A549 (cell line): ENCODE data around the gene LGR4. TPM values are rescaled to one million over a fixed set of nuclear protein-coding genes. Genes with fewer than 3 reads are reported as not detected.

ENCODE experiments used
- ATAC-seq, 2 experiments: fragments of 200-7000 bp in 1 of 2; fragments of >200 bp in 1 of 2; cut with Nextera tagmentation in 1 of 2; cut with Tn5 transposase in 1 of 2; 3 replicates each; pipeline versions ENCODE4 v1.8.0 to v1.9.1; 2018 to 2020; ENCODE audit warnings: mild to moderate bottlenecking in 1 of 2, moderate library complexity in 1 of 2
- CTCF ChIA-PET: fragments of 300-600 bp; sonication (Branson Sonifier 250); formaldehyde crosslinking; extraction: SDS; loops from one replicate; lab custom pipeline; 2021; ENCODE audit warnings: antibody characterized with exemption, inconsistent platforms; lab: Yijun Ruan, JAX
- POLR2A ChIA-PET: fragments of 350-600 bp; formaldehyde crosslinking; extraction: SDS; loops from one replicate; lab custom pipeline; 2021; ENCODE audit warnings: antibody characterized with exemption, inconsistent platforms; lab: Yijun Ruan, JAX
- DNase-seq, 2 experiments: peaks; one replicate each; pipeline versions ENCODE4 v3.0.0 to v3.0.0-alpha.2; 2011 to 2016; ENCODE audit warnings: low read depth in 1 of 2, low spot score in 1 of 2
- FAIRE-seq: peaks from 2 replicates; lab custom pipeline; 2011; peaks lifted over from hg19 to GRCh38; lab: Jason Lieb, UNC
- H3K27ac ChIP-seq, 2 experiments: fragments of >200 bp; sonication (Bioruptor Twin); formaldehyde crosslinking; 3 replicates each; pipeline ENCODE4 v1.5.1; 2016 to 2017
- H3K4me1 ChIP-seq: fragments of >200 bp; sonication (Bioruptor Twin); formaldehyde crosslinking; 3 replicates; pipeline ENCODE4 v1.6.1; 2016
- H3K4me2 ChIP-seq: fragments of >200 bp; sonication (Bioruptor Twin); formaldehyde crosslinking; 3 replicates; pipeline ENCODE4 v1.6.1; 2016
- H3K4me3 ChIP-seq: fragments of >200 bp; sonication (Bioruptor Twin); formaldehyde crosslinking; 3 replicates; pipeline ENCODE4 v1.5.1; 2016
- H3K9me3 ChIP-seq: fragments of >200 bp; sonication (Bioruptor Twin); formaldehyde crosslinking; 3 replicates; pipeline ENCODE4 v1.6.1; 2016
- CBX8 ChIP-seq: fragments of 200-600 bp; sonication (generic); IDR thresholded peaks from 2 replicates; pipeline ENCODE4 v1.6.1; 2016
- CEBPB ChIP-seq, 2 experiments: fragments of >200 bp in 1 of 2; sonication (Bioruptor Twin) in 1 of 2; formaldehyde crosslinking in 1 of 2; IDR thresholded peaks; 2 replicates each; pipeline ENCODE4 v1.6.1; 2012 to 2016
- CHD4 ChIP-seq: fragments of 200-600 bp; sonication (generic); IDR thresholded peaks from 2 replicates; pipeline ENCODE4 v1.6.1; 2016; ENCODE audit warnings: antibody characterized with exemption, mild to moderate bottlenecking, borderline replicate concordance
- ESRRA ChIP-seq: fragments of 150-350 bp; IDR thresholded peaks from 2 replicates; pipeline ENCODE4 v1.6.1; 2014; ENCODE audit warnings: mild to moderate bottlenecking, low read length, borderline replicate concordance
- FOXS1 ChIP-seq: fragments of 250-450 bp; sonication (Bioruptor Pico); IDR thresholded peaks from 2 replicates; pipeline ENCODE4 v1.5.0; 2020; ENCODE audit warnings: mild to moderate bottlenecking, moderate library complexity
- GATA3 ChIP-seq: IDR thresholded peaks from 2 replicates; pipeline ENCODE4 v1.6.1; 2012; ENCODE audit warnings: borderline replicate concordance
- HDAC2 ChIP-seq: fragments of 200-600 bp; sonication (generic); IDR thresholded peaks from 2 replicates; pipeline ENCODE4 v1.6.1; 2016
- HOXA7 ChIP-seq: fragments of 250-450 bp; sonication (Bioruptor Pico); IDR thresholded peaks from 2 replicates; pipeline ENCODE4 v1.5.0; 2020; ENCODE audit warnings: mild to moderate bottlenecking, moderate library complexity
- HOXB13 ChIP-seq: fragments of 250-450 bp; sonication (Bioruptor Pico); IDR thresholded peaks from 2 replicates; pipeline ENCODE4 v1.5.0; 2020; ENCODE audit warnings: low read depth, mild to moderate bottlenecking, moderate library complexity
- JUNB ChIP-seq: fragments of >200 bp; sonication (Bioruptor Twin); formaldehyde crosslinking; IDR thresholded peaks from 2 replicates; pipeline ENCODE4 v1.6.1; 2016
- MYC ChIP-seq: IDR thresholded peaks from 2 replicates; pipeline ENCODE4 v1.6.1; 2012; ENCODE audit warnings: mild to moderate bottlenecking, inconsistent platforms, low read length, improper control_type of control experiment, borderline replicate concordance
- NFE2L2 ChIP-seq: fragments of 150-350 bp; conservative IDR thresholded peaks from 2 replicates; pipeline ENCODE4 v1.6.1; 2014; ENCODE audit warnings: low read length
- NPAS2 ChIP-seq: fragments of 250-450 bp; sonication (Bioruptor Pico); IDR thresholded peaks from 2 replicates; pipeline ENCODE4 v1.8.0; 2022; ENCODE audit warnings: mild to moderate bottlenecking, moderate library complexity, borderline replicate concordance
- NR3C1 ChIP-seq: fragments of >200 bp; sonication (Bioruptor Twin); formaldehyde crosslinking; IDR thresholded peaks from 3 replicates; pipeline ENCODE4 v1.6.1; 2017
- POLR2A ChIP-seq: IDR thresholded peaks from 2 replicates; pipeline ENCODE4 v1.6.1; 2012; ENCODE audit warnings: mild to moderate bottlenecking, low read length
- POLR2AphosphoS2 ChIP-seq: conservative IDR thresholded peaks from 2 replicates; pipeline ENCODE4 v1.6.1; 2012; ENCODE audit warnings: low read length, improper control_type of control experiment, inconsistent platforms
- RAD21 ChIP-seq, 2 experiments: fragments of >200 bp in 1 of 2; sonication (Bioruptor Twin) in 1 of 2; formaldehyde crosslinking in 1 of 2; IDR thresholded peaks in 1 of 2; conservative IDR thresholded peaks in 1 of 2; 2 replicates in 1 of 2; 3 replicates in 1 of 2; pipeline ENCODE4 v1.6.1; 2012 to 2018; ENCODE audit warnings: inconsistent platforms in 1 of 2
- RARB ChIP-seq: fragments of 250-450 bp; sonication (Bioruptor Pico); IDR thresholded peaks from 2 replicates; pipeline ENCODE4 v1.8.0; 2021; ENCODE audit warnings: mild to moderate bottlenecking, moderate library complexity
- RFX5 ChIP-seq: fragments of 450-650 bp; IDR thresholded peaks from 2 replicates; pipeline ENCODE4 v1.7.1; 2014; ENCODE audit warnings: antibody characterized with exemption, mild to moderate bottlenecking, moderate library complexity
- TP53 ChIP-seq: fragments of 250-450 bp; sonication (Bioruptor Pico); IDR thresholded peaks from 2 replicates; pipeline ENCODE4 v1.5.0; 2021; ENCODE audit warnings: mild to moderate bottlenecking, moderate library complexity
- ZC3H11A ChIP-seq: fragments of 450-650 bp; IDR thresholded peaks from 2 replicates; pipeline ENCODE4 v1.6.1; 2014; ENCODE audit warnings: antibody characterized with exemption, mild to moderate bottlenecking
- ZNF302 ChIP-seq: fragments of 250-450 bp; sonication (Bioruptor Pico); IDR thresholded peaks from 2 replicates; pipeline ENCODE4 v1.9.0; 2021; ENCODE audit warnings: inconsistent platforms, mild to moderate bottlenecking, moderate library complexity
- ZSCAN20 ChIP-seq: fragments of 250-450 bp; sonication (Bioruptor Pico); IDR thresholded peaks from 2 replicates; pipeline ENCODE4 v1.8.0; 2022; ENCODE audit warnings: mild to moderate bottlenecking, moderate library complexity
- WGBS: methylation state at CpG from one replicate; pipeline ENCODE4 v1.1.6; 2017; ENCODE audit errors: missing lambda C conversion rate; 5-methylcytosine and 5-hydroxymethylcytosine counted together
- polyA plus RNA-seq, 4 experiments: library from polyadenylated mRNA; depleted of rRNA in 3 of 4; stranded (reverse); fragments of >200 nt; fragmentation: RNase III in 1 of 4; extraction: RNeasy Plus Mini Kit Qiagen cat#74134 plus additional on column Dnase treatment in 1 of 4; gene quantifications; 2 replicates in 3 of 4; 3 replicates in 1 of 4; pipeline ENCODE4 v1.2.3, GENCODE V29; 2011 to 2017
- TF ChIP-seq, protein P1 (sequence below): fragments of 250-450 bp; sonication (Bioruptor Pico); IDR thresholded peaks from 2 replicates; pipeline ENCODE4 v1.5.0; 2021; ENCODE audit warnings: mild to moderate bottlenecking, moderate library complexity, borderline replicate concordance
- TF ChIP-seq, protein P2 (sequence below): fragments of >200 bp; sonication (Bioruptor Twin); formaldehyde crosslinking; IDR thresholded peaks from 3 replicates; pipeline ENCODE4 v1.6.1; 2016
- TF ChIP-seq, protein P3 (sequence below): fragments of 200-600 bp; sonication (generic); IDR thresholded peaks from 2 replicates; pipeline ENCODE4 v1.6.1; 2016; ENCODE audit warnings: antibody characterized with exemption, mild to moderate bottlenecking, moderate library complexity

Gene LGR4
- polyA plus RNA-seq, 2 of the 4 experiments (the other 2 are of a cell fraction) = 41.2 to 130 TPM

DNA sequence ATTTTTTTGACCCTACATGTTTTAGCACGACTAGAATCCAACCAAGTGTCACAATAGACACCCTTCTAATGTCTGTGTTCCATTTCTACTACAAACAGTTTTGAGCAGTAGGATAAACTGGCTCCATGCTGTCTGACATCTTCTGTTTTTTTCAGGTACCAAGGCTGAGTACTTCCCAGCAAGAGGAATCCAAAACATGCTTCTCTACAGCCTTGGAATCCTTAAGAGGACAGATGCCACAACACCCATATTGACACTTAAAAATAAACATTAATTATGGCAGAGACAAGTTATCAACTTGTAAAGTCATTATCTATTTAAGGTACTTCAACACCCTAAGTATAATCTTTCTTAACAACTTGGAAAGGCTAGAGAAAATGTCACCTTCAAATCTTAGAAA is 54.2 kb downstream of the LGR4 start:
- TF ChIP-seq POLR2AphosphoS2 (no peak), HOXA7 (CRISPR knock-in tag) (no peak), POLR2A (no peak), GATA3 (no peak), JUNB (no peak), ZC3H11A (no peak), MYC (no peak), RAD21 (conservative IDR thresholded peaks at IDR 0.05 in 1 of 2, IDR thresholded peaks at IDR 0.05 in 1 of 2) (no peak), HOXB13 (CRISPR knock-in tag) (no peak), RARB (CRISPR knock-in tag) (no peak), ZSCAN20 (CRISPR knock-in tag) (no peak), TP53 (CRISPR knock-in tag) (no peak), ESRRA (no peak), CEBPB (IDR thresholded peaks at IDR 0.05) (no peak), RFX5 (no peak), NFE2L2 (no peak)
- TF ChIP-seq, protein P1, sequence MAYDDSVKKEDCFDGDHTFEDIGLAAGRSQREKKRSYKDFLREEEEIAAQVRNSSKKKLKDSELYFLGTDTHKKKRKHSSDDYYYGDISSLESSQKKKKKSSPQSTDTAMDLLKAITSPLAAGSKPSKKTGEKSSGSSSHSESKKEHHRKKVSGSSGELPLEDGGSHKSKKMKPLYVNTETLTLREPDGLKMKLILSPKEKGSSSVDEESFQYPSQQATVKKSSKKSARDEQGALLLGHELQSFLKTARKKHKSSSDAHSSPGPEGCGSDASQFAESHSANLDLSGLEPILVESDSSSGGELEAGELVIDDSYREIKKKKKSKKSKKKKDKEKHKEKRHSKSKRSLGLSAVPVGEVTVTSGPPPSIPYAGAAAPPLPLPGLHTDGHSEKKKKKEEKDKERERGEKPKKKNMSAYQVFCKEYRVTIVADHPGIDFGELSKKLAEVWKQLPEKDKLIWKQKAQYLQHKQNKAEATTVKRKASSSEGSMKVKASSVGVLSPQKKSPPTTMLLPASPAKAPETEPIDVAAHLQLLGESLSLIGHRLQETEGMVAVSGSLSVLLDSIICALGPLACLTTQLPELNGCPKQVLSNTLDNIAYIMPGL = no peak
- TF ChIP-seq, protein P2, sequence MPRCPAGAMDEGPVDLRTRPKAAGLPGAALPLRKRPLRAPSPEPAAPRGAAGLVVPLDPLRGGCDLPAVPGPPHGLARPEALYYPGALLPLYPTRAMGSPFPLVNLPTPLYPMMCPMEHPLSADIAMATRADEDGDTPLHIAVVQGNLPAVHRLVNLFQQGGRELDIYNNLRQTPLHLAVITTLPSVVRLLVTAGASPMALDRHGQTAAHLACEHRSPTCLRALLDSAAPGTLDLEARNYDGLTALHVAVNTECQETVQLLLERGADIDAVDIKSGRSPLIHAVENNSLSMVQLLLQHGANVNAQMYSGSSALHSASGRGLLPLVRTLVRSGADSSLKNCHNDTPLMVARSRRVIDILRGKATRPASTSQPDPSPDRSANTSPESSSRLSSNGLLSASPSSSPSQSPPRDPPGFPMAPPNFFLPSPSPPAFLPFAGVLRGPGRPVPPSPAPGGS = no peak
- TF ChIP-seq, protein P3, sequence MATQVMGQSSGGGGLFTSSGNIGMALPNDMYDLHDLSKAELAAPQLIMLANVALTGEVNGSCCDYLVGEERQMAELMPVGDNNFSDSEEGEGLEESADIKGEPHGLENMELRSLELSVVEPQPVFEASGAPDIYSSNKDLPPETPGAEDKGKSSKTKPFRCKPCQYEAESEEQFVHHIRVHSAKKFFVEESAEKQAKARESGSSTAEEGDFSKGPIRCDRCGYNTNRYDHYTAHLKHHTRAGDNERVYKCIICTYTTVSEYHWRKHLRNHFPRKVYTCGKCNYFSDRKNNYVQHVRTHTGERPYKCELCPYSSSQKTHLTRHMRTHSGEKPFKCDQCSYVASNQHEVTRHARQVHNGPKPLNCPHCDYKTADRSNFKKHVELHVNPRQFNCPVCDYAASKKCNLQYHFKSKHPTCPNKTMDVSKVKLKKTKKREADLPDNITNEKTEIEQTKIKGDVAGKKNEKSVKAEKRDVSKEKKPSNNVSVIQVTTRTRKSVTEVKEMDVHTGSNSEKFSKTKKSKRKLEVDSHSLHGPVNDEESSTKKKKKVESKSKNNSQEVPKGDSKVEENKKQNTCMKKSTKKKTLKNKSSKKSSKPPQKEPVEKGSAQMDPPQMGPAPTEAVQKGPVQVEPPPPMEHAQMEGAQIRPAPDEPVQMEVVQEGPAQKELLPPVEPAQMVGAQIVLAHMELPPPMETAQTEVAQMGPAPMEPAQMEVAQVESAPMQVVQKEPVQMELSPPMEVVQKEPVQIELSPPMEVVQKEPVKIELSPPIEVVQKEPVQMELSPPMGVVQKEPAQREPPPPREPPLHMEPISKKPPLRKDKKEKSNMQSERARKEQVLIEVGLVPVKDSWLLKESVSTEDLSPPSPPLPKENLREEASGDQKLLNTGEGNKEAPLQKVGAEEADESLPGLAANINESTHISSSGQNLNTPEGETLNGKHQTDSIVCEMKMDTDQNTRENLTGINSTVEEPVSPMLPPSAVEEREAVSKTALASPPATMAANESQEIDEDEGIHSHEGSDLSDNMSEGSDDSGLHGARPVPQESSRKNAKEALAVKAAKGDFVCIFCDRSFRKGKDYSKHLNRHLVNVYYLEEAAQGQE = no peak
- no peaks in the 10 kb centered on the region for H3K9me3 ChIP-seq
- H3K27ac ChIP-seq = no peak overlapping the region
- DNase-seq (no peak), FAIRE-seq (no peak), ATAC-seq (no peak)
- H3K4me2 ChIP-seq = 0 out of 3 replicates have a peak overlapping the region, but pooled peaks have one; percentile 4
- ChIA-PET POLR2A (no interaction called here), CTCF (interaction anchor here (0.6 to 0.7 kb wide), 2 partner anchors 16 to 214 kb away, joined by 3 read pairs; no protein-coding TSS in a partner anchor)
- WGBS = 68% methylated on average over 1 of the region's 1 CpG
- no peak overlapping the region for H3K4me3 ChIP-seq
- H3K4me1 ChIP-seq = peaks cover 88% of the 10 kb centered on the region

DNA sequence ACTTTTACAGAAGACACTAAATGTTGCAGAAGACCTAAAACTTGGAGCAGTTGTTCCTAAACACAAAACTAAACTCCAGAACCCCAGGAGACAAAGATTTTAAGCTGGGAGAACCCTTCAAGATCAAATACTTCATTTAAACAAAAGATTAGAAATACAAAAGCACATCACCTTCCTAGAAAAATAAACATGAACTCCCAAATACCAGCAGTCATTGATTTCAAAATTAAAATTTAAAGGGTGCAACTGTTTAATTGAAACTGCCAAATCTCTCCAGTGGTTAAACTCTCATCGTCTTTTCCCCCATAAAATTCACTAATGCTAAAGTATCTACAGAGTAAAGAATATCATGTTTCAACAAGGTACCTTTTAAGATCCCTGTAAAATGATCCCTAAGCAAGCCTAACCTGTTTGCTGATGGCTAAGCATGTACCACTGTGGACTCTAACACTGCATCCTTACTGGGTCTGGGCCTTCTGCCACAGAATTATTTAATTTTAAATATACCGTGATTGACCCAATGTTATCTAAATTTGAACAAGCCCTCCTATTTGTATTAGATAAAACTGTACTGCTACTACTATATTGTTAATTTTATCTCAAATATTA is 55.9 kb downstream of the LGR4 start:
- CTCF ChIA-PET = interaction anchor here (0.8 to 1.5 kb wide), 2 partner anchors 16 to 232 kb away, joined by 3 to 7 read pairs; no protein-coding TSS in a partner anchor
- FAIRE-seq (no peak), ATAC-seq (no peak), DNase-seq (no peak)
- peak overlapping the region; percentile 18; the same call in 2 of the 3 replicates for H3K4me2 ChIP-seq
- H3K4me3 ChIP-seq = no peak overlapping the region
- POLR2A ChIA-PET = no interaction called here
- H3K9me3 ChIP-seq = no peaks in the 10 kb centered on the region
- 48% methylated on average over 2 of the region's 2 CpGs for WGBS
- no peak overlapping the region; a peak in 1 of 6 replicates for H3K27ac ChIP-seq
- peaks cover 86% of the 10 kb centered on the region for H3K4me1 ChIP-seq
- TF ChIP-seq, protein P3 = no peak
- TF ChIP-seq ZC3H11A = no peak
- TF ChIP-seq HDAC2 = no peak
- no peak for TF ChIP-seq CHD4
- TF ChIP-seq, protein P1 = no peak
- no peak for TF ChIP-seq CBX8
- no peak for TF ChIP-seq NPAS2
- TF ChIP-seq FOXS1 = no peak
- no peak for TF ChIP-seq POLR2AphosphoS2
- no peak for TF ChIP-seq ZNF302 (CRISPR knock-in tag)
- no peak for TF ChIP-seq NR3C1
